ENCODE measurements around the gene COX6A2.

Gene COX6A2

GRCh38 chr16:31428279-31428597 lies at the start of gene COX6A2:
TSS of gene COX6A2 (minus strand) at chr16:31428360. CDS start at chr16:31428325, 35 bp downstream.
- H4K20me1 ChIP-seq (ENCODE audit: insufficient read depth, low read length) = no peaks in the 10 kb centered on the region
- H3K36me3 ChIP-seq (replicated peaks; ENCODE audit: insufficient read depth, low read length) = no peaks in the 10 kb centered on the region
- H3K79me2 ChIP-seq (ENCODE audit: low read length) = no peaks in the 10 kb centered on the region
- no peak within 1 kb of the TSS for H3K4me3 ChIP-seq (ENCODE audit: low read length)
- H2AFZ ChIP-seq (ENCODE audit: low read length) = no peak within 1 kb of the TSS
- no peaks in the 10 kb centered on the region for H3K9me2 ChIP-seq (replicated peaks; ENCODE audit: insufficient read depth, low read length)
- DNase-seq = no peak
- H3K9me3 ChIP-seq (replicated peaks; ENCODE audit: insufficient read depth, low read length) = no peaks in the 10 kb centered on the region
- H3K27me3 ChIP-seq (replicated peaks; ENCODE audit: insufficient read depth, low read length) = no peaks in the 10 kb centered on the region
- TF ChIP-seq EZH2 (optimal IDR thresholded peaks at IDR 0.05; ENCODE audit: low read depth, low read length) (no peak), EZH2phosphoT487 (IDR thresholded peaks at IDR 0.05; ENCODE audit: low read length) (no peak), CTCF (IDR thresholded peaks at IDR 0.05; ENCODE audit: low read length) (no peak)
- H3K9ac ChIP-seq (ENCODE audit: low read length) = no peak within 1 kb of the TSS
- H3F3A ChIP-seq (ENCODE audit: insufficient read depth, low read length) = peaks cover 10% of the 10 kb centered on the region
- H3K4me2 ChIP-seq (ENCODE audit: low read depth, low read length) = no peak within 1 kb of the TSS
- H3K4me1 ChIP-seq (ENCODE audit: low read length) = peaks cover 18% of the 10 kb centered on the region; the same call in 1 of the 2 replicates
- no peak within 1 kb of the TSS for H3K27ac ChIP-seq (ENCODE audit: low read length)

GRCh38 chr16:31477220-31478216 lies 49.4 kb upstream of the COX6A2 start:
- H3K9ac ChIP-seq (ENCODE audit: low read length) = no peak overlapping the region
- H3K4me3 ChIP-seq (ENCODE audit: low read length) = peak overlapping the region; percentile 63
- no peak overlapping the region for H3K27ac ChIP-seq (ENCODE audit: low read length)
- peak overlapping the region; percentile 81 for H2AFZ ChIP-seq (ENCODE audit: low read length)
- no peaks in the 10 kb centered on the region for H3K4me1 ChIP-seq (ENCODE audit: low read length)
- no peaks in the 10 kb centered on the region for H3F3A ChIP-seq (ENCODE audit: insufficient read depth, low read length)
- H3K27me3 ChIP-seq (replicated peaks; ENCODE audit: insufficient read depth, low read length) = peaks cover 34% of the 10 kb centered on the region
- peak overlapping the region; percentile 91 for H3K4me2 ChIP-seq (ENCODE audit: low read depth, low read length)
- no peaks in the 10 kb centered on the region for H3K79me2 ChIP-seq (ENCODE audit: low read length)
- H3K9me2 ChIP-seq (replicated peaks; ENCODE audit: insufficient read depth, low read length) = no peaks in the 10 kb centered on the region
- H3K36me3 ChIP-seq (replicated peaks; ENCODE audit: insufficient read depth, low read length) = no peaks in the 10 kb centered on the region
- H4K20me1 ChIP-seq (ENCODE audit: insufficient read depth, low read length) = no peaks in the 10 kb centered on the region
- no peak for TF ChIP-seq EZH2 (optimal IDR thresholded peaks at IDR 0.05; ENCODE audit: low read depth, low read length)
- TF ChIP-seq EZH2phosphoT487 (IDR thresholded peaks at IDR 0.05; ENCODE audit: low read length) = no peak
- TF ChIP-seq CTCF (IDR thresholded peaks at IDR 0.05; ENCODE audit: low read length) = no peak
- H3K9me3 ChIP-seq (replicated peaks; ENCODE audit: insufficient read depth, low read length) = no peaks in the 10 kb centered on the region
- peak; percentile 17 for DNase-seq

- Histone ChIP-seq H3K9me2 (replicated peaks; ENCODE audit: insufficient read depth, low read length) (no peaks in the 10 kb centered on the region), H3K9ac (ENCODE audit: low read length) (0 out of 2 replicates have a peak overlapping the region, but pooled peaks have one; percentile 16), H3K4me1 (ENCODE audit: low read length) (no peaks in the 10 kb centered on the region), H3F3A (ENCODE audit: insufficient read depth, low read length) (no peaks in the 10 kb centered on the region), H2AFZ (ENCODE audit: low read length) (peak overlapping the region; percentile 81), H3K27ac (ENCODE audit: low read length) (no peak overlapping the region), H3K9me3 (replicated peaks; ENCODE audit: insufficient read depth, low read length) (no peaks in the 10 kb centered on the region), H3K4me2 (ENCODE audit: low read depth, low read length) (peak overlapping the region; percentile 91), H3K27me3 (replicated peaks; ENCODE audit: insufficient read depth, low read length) (peaks cover 30% of the 10 kb centered on the region), H4K20me1 (ENCODE audit: insufficient read depth, low read length) (no peaks in the 10 kb centered on the region), H3K79me2 (ENCODE audit: low read length) (no peaks in the 10 kb centered on the region), H3K4me3 (ENCODE audit: low read length) (peak overlapping the region; percentile 63), H3K36me3 (replicated peaks; ENCODE audit: insufficient read depth, low read length) (no peaks in the 10 kb centered on the region)
- no peak for TF ChIP-seq EZH2phosphoT487 (IDR thresholded peaks at IDR 0.05; ENCODE audit: low read length)
- DNase-seq = peak; percentile 59
These were observed 48.4 kb upstream of the COX6A2 start for GRCh38 chr16:31476303-31477219.
